ENCODE measurements around the gene SDC1. TPM values are rescaled to one million over a fixed set of nuclear protein-coding genes. Genes with fewer than 3 reads are reported as not detected.
"Not testable (repeated sequence)": the region's sequence is repeated elsewhere in the genome, so short reads cannot be mapped to it uniquely, and the experiment has no call there.

SDC1 gene
- total RNA-seq, 1 donor from 2014 or later, result 35.1 TPM

- no peak overlapping the region for H3K27ac Mint-ChIP-seq
- H3K27me3 Mint-ChIP-seq, result peaks cover 3% of the 10 kb centered on the region
- no peaks in the 10 kb centered on the region for H3K9me3 Mint-ChIP-seq (ENCODE audit: low read depth)
- no peak for DNase-seq (ENCODE audit: low spot score, unreplicated experiment)
- H3K4me3 Mint-ChIP-seq (ENCODE audit: low read depth), result no peak overlapping the region
- no peak for TF ChIP-seq CTCF (IDR thresholded peaks at IDR 0.05; ENCODE audit: unreplicated experiment)
- peaks cover 18% of the 10 kb centered on the region for H3K36me3 Mint-ChIP-seq (ENCODE audit: insufficient read depth)
- H3K4me1 Mint-ChIP-seq (ENCODE audit: low read depth), result peaks cover 20% of the 10 kb centered on the region
Measured at GRCh38 chr2:20198001-20198400, 26.9 kb downstream of the SDC1 start.

GRCh38 chr2:20197192-20197591, 27.7 kb downstream of the SDC1 start:
- Mint-ChIP-seq H3K9me3 (ENCODE audit: low read depth) (no peaks in the 10 kb centered on the region), H3K27ac (no peak overlapping the region), H3K36me3 (ENCODE audit: insufficient read depth) (peaks cover 14% of the 10 kb centered on the region), H3K4me1 (ENCODE audit: low read depth) (peaks cover 20% of the 10 kb centered on the region), H3K4me3 (ENCODE audit: low read depth) (no peak overlapping the region), H3K27me3 (peaks cover 3% of the 10 kb centered on the region)
- DNase-seq (ENCODE audit: low spot score, unreplicated experiment), result no peak
- TF ChIP-seq CTCF (IDR thresholded peaks at IDR 0.05; ENCODE audit: unreplicated experiment), result no peak

GRCh38 chr2:20196657-20197161, 28.2 kb downstream of the SDC1 start:
- Mint-ChIP-seq H3K4me1 (ENCODE audit: low read depth) (peaks cover 20% of the 10 kb centered on the region), H3K4me3 (ENCODE audit: low read depth) (no peak overlapping the region), H3K27ac (no peak overlapping the region), H3K36me3 (ENCODE audit: insufficient read depth) (peaks cover 9% of the 10 kb centered on the region), H3K9me3 (ENCODE audit: low read depth) (no peaks in the 10 kb centered on the region), H3K27me3 (peaks cover 3% of the 10 kb centered on the region)
- no peak for TF ChIP-seq CTCF (IDR thresholded peaks at IDR 0.05; ENCODE audit: unreplicated experiment)
- DNase-seq (ENCODE audit: low spot score, unreplicated experiment), result no peak

- Mint-ChIP-seq H3K4me1 (ENCODE audit: low read depth) (peaks cover 20% of the 10 kb centered on the region), H3K4me3 (ENCODE audit: low read depth) (peak overlapping the region; percentile 4), H3K27me3 (peaks cover 3% of the 10 kb centered on the region), H3K27ac (no peak overlapping the region), H3K36me3 (ENCODE audit: insufficient read depth) (peaks cover 7% of the 10 kb centered on the region), H3K9me3 (ENCODE audit: low read depth) (no peaks in the 10 kb centered on the region)
- TF ChIP-seq CTCF (IDR thresholded peaks at IDR 0.05; ENCODE audit: unreplicated experiment), result no peak
- no peak for DNase-seq (ENCODE audit: low spot score, unreplicated experiment)
Measured at GRCh38 chr2:20196053-20196656, 28.8 kb downstream of the SDC1 start.

GRCh38 chr2:20195431-20196033, 29.4 kb downstream of the SDC1 start:
- Mint-ChIP-seq H3K4me3 (ENCODE audit: low read depth) (no peak overlapping the region), H3K4me1 (ENCODE audit: low read depth) (peaks cover 20% of the 10 kb centered on the region), H3K27me3 (peaks cover 3% of the 10 kb centered on the region), H3K27ac (no peak overlapping the region), H3K36me3 (ENCODE audit: insufficient read depth) (peaks cover 4% of the 10 kb centered on the region), H3K9me3 (ENCODE audit: low read depth) (no peaks in the 10 kb centered on the region)
- DNase-seq (ENCODE audit: low spot score, unreplicated experiment), result no peak
- no peak for TF ChIP-seq CTCF (IDR thresholded peaks at IDR 0.05; ENCODE audit: unreplicated experiment)

- H3K27ac Mint-ChIP-seq; H3K36me3 Mint-ChIP-seq (ENCODE audit: insufficient read depth); DNase-seq (ENCODE audit: low spot score, unreplicated experiment); H3K9me3 Mint-ChIP-seq (ENCODE audit: low read depth); H3K4me3 Mint-ChIP-seq (ENCODE audit: low read depth); H3K27me3 Mint-ChIP-seq: not testable (repeated sequence)
- peaks cover 20% of the 10 kb centered on the region for H3K4me1 Mint-ChIP-seq (ENCODE audit: low read depth)
Measured at GRCh38 chr2:20195016-20195411, 29.9 kb downstream of the SDC1 start.
